KMS-11 (cell line): ENCODE results near the gene VAPB.

Source experiments
- H2AFZ ChIP-seq: fragments of 200-600 bp; sonication (generic); 2 replicates; pipeline ENCODE4 v1.6.1; 2016; ENCODE audit warnings: antibody characterized with exemption, mixed run types, low read depth
- H3K27ac ChIP-seq: fragments of 200-600 bp; sonication (generic); 2 replicates; pipeline ENCODE4 v1.6.1; 2016; ENCODE audit warnings: mild to moderate bottlenecking, mixed run types
- H3K27me3 ChIP-seq: fragments of 200-600 bp; sonication (generic); 2 replicates; pipeline ENCODE4 v1.6.1; 2017; ENCODE audit warnings: mild to moderate bottlenecking, low read depth, mixed run types, moderate library complexity; ENCODE audit not compliant: insufficient read depth
- H3K36me3 ChIP-seq: fragments of 200-600 bp; sonication (generic); 2 replicates; pipeline ENCODE4 v1.6.1; 2017; ENCODE audit warnings: mild to moderate bottlenecking, mixed run types; ENCODE audit not compliant: insufficient read depth
- H3K4me1 ChIP-seq: fragments of 200-600 bp; sonication (generic); 2 replicates; pipeline ENCODE4 v1.6.1; 2016; ENCODE audit warnings: mild to moderate bottlenecking, low read depth, mixed run types; ENCODE audit not compliant: poor library complexity, severe bottlenecking
- H3K4me2 ChIP-seq: fragments of 200-600 bp; sonication (generic); 2 replicates; pipeline ENCODE4 v1.7.0; 2016; ENCODE audit warnings: mild to moderate bottlenecking, mixed run types
- H3K4me3 ChIP-seq: fragments of 200-600 bp; sonication (generic); IDR thresholded peaks from 2 replicates; pipeline ENCODE4 v1.6.1; 2017; ENCODE audit warnings: low read depth, low read length, mixed read lengths; ENCODE audit not compliant: insufficient read depth
- H3K79me2 ChIP-seq: fragments of 200-600 bp; sonication (generic); 2 replicates; pipeline ENCODE4 v1.6.1; 2016; ENCODE audit warnings: low read depth, mixed run types; ENCODE audit not compliant: insufficient read depth
- H3K9ac ChIP-seq: fragments of 200-600 bp; sonication (generic); 2 replicates; pipeline ENCODE4 v1.6.1; 2016; ENCODE audit warnings: mild to moderate bottlenecking, mixed run types
- H4K20me1 ChIP-seq: fragments of 200-600 bp; sonication (generic); 2 replicates; pipeline ENCODE4 v1.6.1; 2016; ENCODE audit warnings: mild to moderate bottlenecking, mixed run types; ENCODE audit not compliant: insufficient read depth
- TF ChIP-seq, protein P1 (sequence below): fragments of 200-600 bp; sonication (generic); conservative IDR thresholded peaks from 2 replicates; pipeline ENCODE4 v1.6.1; 2017; ENCODE audit warnings: low read depth, mild to moderate bottlenecking, antibody characterized with exemption, low read length, moderate library complexity, mixed read lengths

The VAPB gene

DNA sequence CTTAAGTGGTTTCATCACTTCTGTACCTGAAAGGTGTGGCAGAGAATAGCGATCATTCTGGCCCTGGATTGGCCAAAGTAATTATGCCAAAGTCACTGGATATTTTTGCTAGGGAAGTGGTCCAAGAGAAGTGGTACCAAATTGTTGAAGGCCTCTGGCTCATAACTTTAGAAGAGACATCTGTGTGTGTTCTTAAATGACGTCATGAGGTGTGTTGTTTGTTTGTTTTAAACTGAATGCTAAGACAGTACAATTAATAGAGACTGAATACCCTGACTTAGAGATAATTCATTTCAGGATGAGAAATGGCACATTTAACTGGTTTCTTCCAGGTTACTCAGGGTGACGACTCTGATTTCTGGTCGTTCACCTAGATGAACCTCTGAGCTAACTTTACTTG lies 3.3 kb downstream of the VAPB start:
- Histone ChIP-seq H3K27me3 (no peaks in the 10 kb centered on the region), H3K4me2 (peak overlapping the region; percentile 5; the same call in 1 of the 2 replicates), H3K4me3 (no peak overlapping the region), H3K27ac (no peak overlapping the region), H3K4me1 (peaks cover 35% of the 10 kb centered on the region), H2AFZ (no peak overlapping the region), H4K20me1 (peaks cover 20% of the 10 kb centered on the region), H3K36me3 (no peaks in the 10 kb centered on the region; the same call in 1 of the 2 replicates), H3K9ac (no peak overlapping the region), H3K79me2 (peaks cover 81% of the 10 kb centered on the region)
- TF ChIP-seq, protein P1, sequence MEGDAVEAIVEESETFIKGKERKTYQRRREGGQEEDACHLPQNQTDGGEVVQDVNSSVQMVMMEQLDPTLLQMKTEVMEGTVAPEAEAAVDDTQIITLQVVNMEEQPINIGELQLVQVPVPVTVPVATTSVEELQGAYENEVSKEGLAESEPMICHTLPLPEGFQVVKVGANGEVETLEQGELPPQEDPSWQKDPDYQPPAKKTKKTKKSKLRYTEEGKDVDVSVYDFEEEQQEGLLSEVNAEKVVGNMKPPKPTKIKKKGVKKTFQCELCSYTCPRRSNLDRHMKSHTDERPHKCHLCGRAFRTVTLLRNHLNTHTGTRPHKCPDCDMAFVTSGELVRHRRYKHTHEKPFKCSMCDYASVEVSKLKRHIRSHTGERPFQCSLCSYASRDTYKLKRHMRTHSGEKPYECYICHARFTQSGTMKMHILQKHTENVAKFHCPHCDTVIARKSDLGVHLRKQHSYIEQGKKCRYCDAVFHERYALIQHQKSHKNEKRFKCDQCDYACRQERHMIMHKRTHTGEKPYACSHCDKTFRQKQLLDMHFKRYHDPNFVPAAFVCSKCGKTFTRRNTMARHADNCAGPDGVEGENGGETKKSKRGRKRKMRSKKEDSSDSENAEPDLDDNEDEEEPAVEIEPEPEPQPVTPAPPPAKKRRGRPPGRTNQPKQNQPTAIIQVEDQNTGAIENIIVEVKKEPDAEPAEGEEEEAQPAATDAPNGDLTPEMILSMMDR: no peak

- no peak overlapping the region for H3K9ac ChIP-seq
- H3K4me3 ChIP-seq: no peak overlapping the region
- no peak overlapping the region for H2AFZ ChIP-seq
- H3K79me2 ChIP-seq: peaks cover 91% of the 10 kb centered on the region
- no peaks in the 10 kb centered on the region for H3K27me3 ChIP-seq
- no peak overlapping the region for H3K4me2 ChIP-seq
- H3K27ac ChIP-seq: no peak overlapping the region
- TF ChIP-seq, protein P1: no peak
- H3K36me3 ChIP-seq: no peaks in the 10 kb centered on the region; the same call in 1 of the 2 replicates
- H3K4me1 ChIP-seq: peaks cover 34% of the 10 kb centered on the region
- H4K20me1 ChIP-seq: peaks cover 30% of the 10 kb centered on the region
Measured at GRCh38 chr20:58393299-58393698, 4.3 kb downstream of the VAPB start.

DNA sequence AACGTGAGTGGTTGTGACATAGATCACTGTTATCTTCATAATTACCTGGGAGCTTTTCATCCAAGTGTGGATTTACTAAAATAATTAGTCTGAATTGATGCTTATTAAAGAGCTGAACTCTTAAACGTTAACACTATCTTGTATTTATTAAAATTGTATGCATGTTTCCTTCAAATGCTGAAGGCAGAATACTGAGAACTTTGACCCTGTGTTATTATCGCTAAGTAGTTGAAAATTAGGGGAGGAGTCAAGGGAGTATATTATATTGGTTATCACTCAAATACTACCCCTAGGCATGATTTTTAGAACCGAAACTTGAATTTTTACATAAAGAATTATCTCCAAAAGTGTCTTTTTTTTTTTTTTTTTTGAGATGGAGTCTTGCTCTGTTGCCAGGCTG lies 5.8 kb downstream of the VAPB start:
- H3K4me2 ChIP-seq: no peak overlapping the region
- H3K4me3 ChIP-seq: no peak overlapping the region
- peaks cover 100% of the 10 kb centered on the region for H3K79me2 ChIP-seq
- no peak overlapping the region for H3K9ac ChIP-seq
- H3K27ac ChIP-seq: no peak overlapping the region
- H3K36me3 ChIP-seq: no peaks in the 10 kb centered on the region; the same call in 1 of the 2 replicates
- TF ChIP-seq, protein P1: no peak
- peaks cover 37% of the 10 kb centered on the region for H4K20me1 ChIP-seq
- H3K27me3 ChIP-seq: no peaks in the 10 kb centered on the region
- H2AFZ ChIP-seq: no peak overlapping the region
- peaks cover 34% of the 10 kb centered on the region for H3K4me1 ChIP-seq

GRCh38 chr20:58395604-58396003 lies 6.6 kb downstream of the VAPB start:
- no peaks in the 10 kb centered on the region; the same call in 1 of the 2 replicates for H3K36me3 ChIP-seq
- peaks cover 34% of the 10 kb centered on the region for H3K4me1 ChIP-seq
- H3K9ac ChIP-seq: no peak overlapping the region
- TF ChIP-seq, protein P1: no peak
- no peak overlapping the region for H3K4me2 ChIP-seq
- peaks cover 100% of the 10 kb centered on the region for H3K79me2 ChIP-seq
- no peak overlapping the region for H3K27ac ChIP-seq
- H3K4me3 ChIP-seq: no peak overlapping the region
- H2AFZ ChIP-seq: no peak overlapping the region
- no peaks in the 10 kb centered on the region for H3K27me3 ChIP-seq
- H4K20me1 ChIP-seq: peaks cover 44% of the 10 kb centered on the region
